Activated CD4-positive, CD25-positive, alpha-beta regulatory T cell (primary cell): Measurements from ENCODE around the gene LETM1.

Experiments
- DNase-seq, 4 experiments: peaks; one replicate each; lab custom pipeline; 2025; lab: John Stamatoyannopoulos, UW

The LETM1 gene

DNA sequence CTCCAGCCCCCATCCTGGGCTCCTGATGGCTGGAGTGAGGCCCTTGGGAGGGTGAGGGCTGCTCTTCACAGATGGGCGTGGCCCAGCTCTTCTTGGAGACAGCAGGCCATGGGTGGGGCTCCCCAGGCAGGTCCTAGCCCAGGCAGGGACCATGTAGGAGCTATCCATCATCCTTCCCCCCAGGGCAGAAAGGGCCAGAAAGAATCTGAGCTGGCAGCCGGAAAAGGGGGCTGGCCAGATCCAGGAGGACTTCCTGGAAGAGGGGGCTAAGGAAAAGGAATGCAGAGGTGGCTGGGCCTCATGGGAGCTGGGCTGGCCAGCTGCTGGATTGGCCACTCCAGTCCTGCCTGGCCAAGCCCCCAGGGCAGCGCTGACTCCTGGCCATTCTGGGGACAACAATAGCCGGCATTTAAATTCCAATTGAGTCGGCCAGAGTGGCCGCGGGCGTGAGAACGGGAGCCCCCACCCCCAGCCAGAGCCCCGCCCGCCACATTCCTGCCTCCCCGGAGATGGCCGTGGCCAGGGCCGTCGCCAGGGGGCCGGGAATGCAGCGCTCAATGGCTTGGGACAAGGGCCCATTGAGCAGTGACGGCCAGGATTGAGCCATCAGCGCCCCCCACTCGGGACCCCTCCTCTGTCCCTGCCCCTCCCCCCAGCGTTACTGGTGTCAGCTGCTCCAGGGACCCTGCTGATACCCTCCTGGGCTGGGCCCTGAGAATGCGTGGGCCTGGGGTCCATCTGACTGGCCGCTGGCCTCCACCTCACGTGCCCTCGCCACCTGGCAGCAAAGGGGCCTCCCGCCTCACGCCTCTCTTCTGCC lies 77.9 kb downstream of the LETM1 start:
- DNase-seq, result no peak

DNA sequence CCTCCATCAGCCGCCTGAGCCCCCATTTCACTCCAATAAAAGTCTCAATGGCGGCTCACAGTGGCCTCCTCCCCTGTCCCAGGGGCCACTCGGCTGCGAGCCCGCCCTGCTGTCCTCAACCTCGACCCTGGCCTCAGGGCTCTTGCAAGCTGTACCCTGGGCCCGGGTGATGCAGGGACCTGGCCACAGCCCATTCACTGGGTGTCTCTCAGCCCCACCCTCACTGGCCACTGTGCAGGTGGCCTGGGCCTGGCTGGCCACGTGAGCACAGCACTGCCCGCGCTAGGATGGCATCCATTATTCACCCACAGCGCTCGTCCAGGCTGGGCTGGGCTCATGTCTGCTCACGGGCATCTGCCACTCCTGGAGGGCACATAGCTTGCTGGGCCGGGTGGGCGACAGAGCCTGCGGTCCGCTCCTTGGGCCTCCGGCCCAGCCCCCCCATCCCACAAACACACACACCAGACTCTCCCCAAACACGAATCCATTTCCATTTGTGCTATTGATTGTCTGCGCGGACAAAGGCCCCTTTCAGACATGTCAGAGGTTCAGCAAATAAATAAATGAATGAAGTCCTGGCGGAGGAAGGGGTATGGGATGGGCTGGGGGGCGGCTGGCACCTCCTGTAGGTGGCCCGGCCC lies 79.3 kb downstream of the LETM1 start:
- DNase-seq, result no peak

DNA sequence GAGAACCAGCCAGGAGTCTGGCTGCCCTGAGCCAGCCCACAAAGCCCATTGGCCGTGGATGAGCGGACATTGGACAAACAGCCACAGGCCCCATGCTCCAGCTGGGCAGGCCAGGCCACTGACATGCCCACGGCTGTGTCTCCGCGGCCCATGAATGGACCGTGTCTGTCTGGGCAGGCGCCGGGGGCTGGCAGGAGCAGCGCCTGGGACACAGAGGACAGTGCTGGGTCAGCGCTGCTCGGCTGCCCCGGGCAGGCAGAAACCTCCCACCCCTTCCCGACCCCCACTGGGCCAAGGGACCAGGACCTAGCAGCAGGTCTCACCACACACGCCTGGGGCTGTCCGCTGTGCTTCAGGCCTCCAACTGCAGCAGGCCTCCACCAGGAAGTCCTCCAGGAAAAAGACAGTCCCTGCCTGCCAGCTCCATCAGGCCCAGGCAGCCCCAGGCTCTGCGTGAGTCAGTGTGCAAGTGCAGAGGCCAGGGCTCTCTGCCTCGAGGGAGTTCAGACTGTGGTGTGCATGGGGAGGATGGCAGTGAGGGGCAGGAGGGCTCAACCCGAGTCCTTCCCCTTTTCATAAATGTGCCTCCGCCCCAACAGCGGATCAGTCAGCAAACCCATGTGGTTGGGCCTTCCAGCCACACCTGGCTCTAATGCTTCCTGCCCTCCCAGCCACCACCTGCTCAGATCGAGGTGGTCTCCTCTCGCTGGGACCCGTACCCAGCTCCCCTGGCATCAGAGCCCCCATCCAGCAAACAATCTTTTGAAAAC lies 80.0 kb downstream of the LETM1 start:
- DNase-seq, result no peak

DNA sequence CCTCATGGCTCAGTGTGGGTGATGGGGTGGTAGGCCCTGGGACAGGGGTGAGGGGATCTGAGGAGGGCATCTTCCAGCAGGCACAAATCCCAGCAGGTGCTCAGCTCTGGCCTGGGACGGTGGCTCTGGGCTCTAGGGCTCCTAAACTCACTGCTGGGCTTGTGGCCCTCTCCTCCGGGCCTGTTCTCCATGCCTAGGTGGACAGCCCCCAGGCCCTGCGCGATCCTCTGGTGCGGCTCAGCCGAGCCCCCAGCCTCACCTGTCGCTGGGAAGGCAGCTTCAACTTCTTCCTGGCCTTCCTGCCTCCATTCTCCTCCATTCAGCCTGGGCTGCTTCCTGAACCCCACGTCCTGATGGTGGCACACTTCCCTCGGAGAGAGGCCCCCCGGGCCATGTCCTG lies 82.2 kb downstream of the LETM1 start:
- no peak for DNase-seq

DNA sequence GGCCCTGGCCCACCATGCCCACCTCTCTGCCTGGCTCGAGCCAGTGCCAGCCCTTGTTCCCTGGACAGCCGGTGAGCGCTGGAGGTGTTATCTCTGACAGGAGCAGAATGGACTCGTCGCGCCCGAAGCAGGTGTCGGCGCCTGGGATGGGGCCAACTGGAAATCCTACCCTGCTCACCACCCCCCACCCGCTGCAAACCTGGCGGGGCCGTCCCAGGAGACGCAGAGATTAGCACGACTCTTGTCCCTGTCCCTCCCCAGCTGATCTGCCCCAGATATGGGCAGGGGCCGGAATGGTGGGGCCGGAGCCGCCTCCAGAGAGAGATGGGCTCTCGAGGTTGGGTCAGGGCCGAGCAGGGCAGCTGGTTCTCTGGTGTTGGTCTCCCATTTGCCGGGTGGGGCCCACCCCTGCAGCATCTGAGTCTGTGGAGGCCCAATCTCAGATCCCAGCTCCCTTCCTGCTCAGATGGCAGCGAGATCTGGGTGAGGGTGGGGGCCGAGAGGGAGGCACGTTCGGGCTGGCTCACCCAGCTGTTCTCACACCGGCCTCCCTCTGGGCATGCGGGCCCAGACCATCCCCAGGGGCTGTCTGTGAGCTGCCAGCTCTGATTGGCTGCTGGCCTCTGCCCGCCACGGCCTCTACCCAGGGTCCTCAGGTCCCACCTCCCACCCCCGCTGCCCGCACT lies 83.0 kb downstream of the LETM1 start:
- DNase-seq, result no peak

DNA sequence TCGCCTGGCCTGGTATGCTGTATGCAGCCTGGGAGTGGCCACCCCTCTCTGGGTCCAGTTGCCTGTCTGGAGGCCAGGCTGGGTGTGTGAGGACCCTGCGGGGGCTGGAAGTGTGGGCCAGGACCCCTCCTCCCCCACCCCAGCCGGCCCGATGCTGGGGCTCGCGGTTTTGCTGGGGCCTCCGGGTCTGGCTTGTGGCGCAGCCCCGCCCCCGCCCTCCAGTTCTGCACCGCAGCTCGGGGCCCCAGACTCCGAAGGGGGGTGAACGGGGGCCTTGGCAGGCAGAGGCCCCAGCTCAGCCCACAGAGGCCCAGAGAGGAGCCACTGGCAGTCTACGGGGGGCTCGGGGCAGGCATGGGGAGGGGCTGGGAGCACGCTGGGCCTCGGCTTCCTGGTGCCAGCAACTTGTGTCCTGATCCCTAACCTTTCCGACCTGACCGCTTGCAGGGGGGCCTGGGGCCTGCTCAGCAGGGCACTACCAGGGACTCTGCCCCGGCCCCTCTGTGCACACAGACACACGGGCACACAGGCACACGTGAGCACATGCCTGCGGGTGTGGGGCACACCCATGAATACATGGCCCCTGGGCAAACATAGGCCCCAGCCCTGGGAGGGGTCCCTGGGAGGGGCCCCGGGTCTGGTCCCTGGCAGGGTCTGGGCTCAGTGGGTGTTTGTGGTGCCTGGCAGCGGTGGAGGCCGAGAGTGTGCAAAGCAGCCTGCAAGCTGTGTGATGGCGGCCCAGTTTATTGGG lies 84.2 kb downstream of the LETM1 start:
- no peak for DNase-seq

DNA sequence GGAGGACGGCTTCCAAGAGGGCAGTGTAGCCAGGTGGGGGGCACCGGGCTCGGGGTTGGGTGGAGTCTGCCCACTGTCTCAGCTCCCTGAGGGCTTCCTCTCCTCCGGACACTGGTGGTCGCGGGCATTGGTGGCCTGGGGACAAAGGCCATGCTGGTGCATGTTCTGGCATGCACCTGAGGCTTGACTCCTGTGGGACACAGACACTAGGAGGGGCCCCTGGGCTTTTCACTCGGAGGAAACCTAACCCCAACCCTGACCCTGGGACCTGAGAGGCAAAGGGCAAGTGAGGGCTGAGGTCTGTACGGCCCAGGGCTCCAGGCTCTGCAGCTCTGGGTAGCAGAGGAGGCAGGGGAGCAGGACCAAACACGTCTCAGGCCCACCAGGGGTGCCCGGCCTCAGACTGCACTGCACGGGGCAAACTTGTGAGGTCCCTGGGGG lies 85.1 kb downstream of the LETM1 start:
- DNase-seq, result no peak

DNA sequence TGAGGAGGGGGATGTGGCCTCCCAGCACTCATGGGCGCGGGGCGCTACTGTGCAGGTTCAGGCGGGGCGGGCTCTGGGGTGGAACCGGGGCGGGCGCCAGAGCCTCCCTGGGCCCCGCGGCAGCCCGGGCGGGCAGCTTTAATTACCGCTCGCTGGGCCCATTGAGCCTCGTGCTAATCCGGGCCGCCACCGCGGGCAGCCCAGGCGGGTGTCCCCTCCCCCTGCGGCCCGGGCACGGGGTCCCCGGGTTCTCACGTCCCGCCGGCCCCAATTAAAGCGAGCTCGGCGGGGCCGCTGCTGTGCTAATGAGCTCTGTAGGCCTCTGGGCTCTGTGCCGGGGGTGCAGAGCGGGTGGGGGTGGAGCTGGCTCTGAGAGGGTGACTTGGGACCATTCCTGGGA lies 85.7 kb downstream of the LETM1 start:
- DNase-seq, result no peak

DNA sequence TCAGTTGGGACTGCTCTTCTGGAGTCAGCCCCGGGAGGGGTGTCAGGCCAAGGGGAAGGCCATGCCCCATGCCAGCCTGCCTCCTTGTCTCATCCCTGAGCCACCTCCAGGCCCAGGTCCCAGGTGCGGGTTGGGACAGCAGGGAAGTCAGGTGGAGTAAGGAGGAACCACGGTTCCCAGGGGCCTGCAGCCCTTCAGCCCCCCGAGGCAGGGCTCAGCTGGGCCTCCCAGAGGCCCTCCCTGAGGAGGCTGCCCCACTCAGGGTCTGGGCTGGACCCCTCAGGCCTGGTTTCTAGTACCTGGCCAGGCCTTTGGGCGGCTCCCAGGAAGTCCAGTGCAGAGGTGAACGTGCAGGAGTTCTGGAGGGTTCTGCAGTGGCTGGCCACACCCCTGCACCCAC lies 86.3 kb downstream of the LETM1 start:
- DNase-seq, result no peak

DNA sequence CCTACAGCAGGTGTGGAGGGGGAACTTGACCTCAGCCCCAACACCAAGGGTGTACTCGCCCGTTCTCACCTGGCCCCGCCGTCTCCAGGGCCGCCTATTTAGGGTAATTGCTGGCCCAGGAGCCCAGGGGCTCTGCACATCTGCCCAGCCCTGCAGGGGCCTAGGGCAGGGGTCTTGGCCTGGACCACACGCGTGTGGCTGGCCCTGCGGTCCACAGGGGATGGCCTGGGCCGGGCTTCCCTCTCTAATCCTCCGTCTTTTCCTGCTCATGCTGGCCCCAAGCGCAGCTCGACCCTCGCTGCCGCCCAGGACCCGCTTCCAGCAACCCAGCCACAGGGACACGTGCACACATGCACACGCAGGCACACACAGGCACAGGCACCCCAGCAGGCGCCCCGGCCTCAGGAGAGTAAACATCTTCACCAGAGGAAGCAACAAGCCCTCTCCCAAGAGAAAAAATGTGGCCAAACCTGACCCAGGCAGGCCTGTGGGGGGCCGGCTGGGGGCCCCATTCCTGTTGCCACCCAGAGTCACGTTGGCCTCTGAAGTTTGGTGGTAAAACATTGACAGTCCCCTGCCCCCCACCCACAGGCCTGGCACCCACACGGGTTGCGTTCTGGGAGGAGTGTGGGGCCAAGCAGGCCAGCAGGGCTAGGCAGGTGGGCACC lies 87.5 kb downstream of the LETM1 start:
- no peak for DNase-seq

DNA sequence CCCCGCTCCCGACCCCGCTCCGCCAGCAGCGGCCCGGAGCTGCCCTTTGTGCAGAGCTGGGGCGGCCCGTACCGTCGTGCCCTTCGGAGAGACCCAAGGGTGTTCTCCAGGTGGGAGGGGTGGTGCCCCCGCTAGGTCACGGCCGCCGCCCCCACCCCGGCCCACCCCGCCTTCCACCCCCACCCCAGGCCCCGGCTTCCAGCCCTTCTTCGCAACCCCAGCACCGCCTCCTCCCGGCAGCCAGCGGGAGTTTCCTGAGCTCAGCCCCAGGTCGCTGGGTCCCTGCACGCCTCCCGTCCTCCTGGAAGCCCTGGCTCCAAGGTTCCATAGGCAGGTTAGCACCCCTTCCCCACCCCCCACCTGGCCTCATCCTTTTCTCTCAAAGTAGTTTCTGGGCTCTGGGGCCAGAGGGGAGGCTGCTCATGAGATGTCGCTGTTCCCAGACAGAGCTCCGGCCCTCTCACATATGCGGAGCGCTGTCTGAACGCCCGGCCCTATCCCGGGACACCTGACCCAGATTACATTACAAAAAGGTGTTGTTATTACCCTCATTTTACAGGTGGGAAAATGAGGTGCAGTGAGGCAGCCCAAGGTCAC lies 88.1 kb downstream of the LETM1 start:
- DNase-seq, result no peak

DNA sequence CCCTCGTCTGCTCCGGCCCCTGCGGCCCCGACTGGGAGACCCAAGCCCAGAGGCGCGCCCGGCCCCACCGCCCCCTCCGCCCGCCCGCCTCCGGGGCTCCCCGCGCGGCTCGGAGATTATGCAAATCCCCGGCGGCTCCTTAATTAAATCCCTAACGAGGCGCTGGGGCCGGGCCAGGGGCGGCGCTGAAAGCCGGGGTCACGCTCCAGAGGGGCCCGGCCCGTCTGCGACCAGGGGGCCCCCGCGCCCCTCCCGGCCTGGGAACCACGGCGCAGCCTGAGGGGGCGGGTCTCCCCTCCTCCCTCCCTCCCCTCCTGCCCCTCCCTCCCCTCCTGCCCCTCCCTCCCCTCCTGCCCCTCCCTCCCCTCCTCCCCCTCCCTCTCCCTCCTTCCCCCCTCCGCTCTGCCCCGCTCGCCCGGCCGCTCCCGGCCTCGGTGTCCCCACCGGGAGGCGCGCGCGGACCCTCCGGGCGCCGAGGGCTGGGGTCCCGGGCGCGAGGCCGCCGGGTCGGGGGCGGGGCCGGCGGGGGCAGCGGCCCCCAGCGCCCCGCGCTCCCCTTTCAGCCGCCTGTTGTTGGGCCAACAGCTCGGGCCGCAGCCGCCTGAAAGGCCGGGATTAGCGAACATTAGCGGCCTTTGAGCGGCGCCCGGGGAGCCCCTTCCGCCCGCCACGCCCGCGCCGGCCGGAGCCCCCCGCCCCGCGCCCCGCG lies 88.7 kb downstream of the LETM1 start:
- DNase-seq, result no peak

DNA sequence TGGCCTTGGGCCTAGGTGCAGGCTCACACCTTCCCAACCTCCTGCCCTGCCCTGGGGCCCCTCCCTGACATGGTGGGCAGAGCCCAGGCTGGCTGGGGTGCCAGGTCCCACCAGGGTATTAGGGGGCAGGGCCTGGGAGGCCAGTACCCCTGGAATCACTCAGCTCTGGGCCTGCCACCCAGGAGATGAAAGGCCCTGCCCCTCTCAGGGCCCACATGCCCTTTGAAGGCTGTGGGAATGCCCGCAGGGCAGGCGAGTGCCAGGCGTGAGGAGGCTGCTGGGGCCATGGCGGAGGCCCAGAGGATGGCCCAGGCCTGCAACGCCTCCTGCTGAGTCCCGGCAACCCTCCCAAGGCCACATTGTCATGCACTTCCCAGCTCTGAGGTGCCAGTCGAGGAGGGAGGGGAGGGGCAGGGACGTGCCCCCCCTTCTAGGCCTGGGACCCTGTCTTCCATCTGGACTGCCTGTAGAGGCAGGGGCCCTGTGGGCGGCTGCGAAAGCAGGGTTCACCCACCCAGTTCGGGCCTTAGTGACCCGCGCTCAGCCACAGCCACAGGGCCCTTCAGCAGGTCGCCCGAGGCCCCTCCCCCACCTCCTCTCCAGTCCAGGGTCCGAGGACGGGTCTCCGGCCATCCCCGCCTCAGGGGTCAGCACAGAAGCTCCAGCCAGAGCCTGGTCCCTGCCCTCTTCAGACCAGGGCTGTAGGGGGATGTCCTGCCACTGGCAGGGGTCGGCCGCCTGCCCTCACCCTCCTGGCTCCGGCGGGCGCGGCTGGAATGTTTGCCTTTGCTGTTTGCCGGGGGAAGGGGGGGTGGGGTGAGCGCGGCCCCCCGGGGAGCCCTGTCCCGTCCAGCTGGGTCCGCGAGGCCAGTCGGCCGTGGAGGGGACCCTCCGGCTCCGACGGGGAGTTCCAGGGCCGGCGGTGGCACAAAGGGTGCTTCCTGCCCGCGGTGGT lies 89.6 kb downstream of the LETM1 start:
- DNase-seq, result no peak

DNA sequence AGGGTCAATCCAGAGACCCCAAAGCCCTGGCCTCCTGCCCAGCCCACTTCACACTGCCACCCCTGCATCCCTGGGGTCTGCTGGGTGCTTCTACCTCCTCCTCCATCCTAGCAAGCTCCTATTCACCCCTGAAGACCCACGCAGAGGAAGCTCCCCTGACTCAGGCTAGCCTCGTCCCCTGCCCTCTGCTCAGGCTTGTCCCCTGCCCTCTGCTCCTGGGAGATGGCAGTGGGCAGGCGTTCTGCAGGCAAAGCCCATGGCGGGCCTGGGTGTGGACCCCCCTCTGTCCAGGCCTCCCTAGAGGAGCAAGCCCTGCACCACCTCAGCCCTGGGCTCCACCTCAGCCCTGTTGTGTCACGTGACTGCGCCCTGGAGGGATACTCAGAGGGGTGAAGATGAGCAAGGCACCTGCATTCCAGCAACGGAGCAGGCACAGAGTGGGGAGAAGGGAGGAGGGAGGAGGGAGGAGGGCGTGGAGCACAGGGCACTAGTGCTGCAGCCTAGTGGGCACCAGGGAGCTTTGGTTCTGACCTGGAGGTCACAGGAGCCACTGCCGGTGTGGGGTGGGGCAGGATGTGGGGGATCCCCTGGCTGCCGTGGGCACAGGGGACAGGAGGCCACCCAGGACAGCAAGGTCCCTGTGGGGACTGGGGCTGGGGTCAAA lies 90.4 kb downstream of the LETM1 start:
- DNase-seq, result no peak

DNA sequence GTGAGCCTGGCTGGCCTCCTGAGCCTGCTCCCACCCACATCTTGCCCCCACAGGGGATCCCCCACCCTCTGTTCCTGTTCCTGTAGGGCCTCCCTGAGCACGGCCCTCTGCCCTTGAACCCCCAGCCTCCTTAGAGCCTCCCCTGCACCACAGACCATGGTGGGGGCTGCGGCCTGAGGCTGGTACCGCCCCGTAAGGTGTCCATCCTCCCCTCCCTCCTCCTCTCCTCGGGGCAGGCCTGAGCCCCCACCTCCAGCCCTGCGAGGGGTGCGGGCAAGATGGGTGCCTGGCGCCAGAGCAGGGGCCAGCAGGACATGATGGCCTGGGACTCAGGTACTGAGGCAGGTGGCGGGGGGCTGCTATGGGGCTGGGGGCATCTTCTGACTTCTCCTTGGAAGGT lies 91.3 kb downstream of the LETM1 start:
- DNase-seq, result no peak

DNA sequence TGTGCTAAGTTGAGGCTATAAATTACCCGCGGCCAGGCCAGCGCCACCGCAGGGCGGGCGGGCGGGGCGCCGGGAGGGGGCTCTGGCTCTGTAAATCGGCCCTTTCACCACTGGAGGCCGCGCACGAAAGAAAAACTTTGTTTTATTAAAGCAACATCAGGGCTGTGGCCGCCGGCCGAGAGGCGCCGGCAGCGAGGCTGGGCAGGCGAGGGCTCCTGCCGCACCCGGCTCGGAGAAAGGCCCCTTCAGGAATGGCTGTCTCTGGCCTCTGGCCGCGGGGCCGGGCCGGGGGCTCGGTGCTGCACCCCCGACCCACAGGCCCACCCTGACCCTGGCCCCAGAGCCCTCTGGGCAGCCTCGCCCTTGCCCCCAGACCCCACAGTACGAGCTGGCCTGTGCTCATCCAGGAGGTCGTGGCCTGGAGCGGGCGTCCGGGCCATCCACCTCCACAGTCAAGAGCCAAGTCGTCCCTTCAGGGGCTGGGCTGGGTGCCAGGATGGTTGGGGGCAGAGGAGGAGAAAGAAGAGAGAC lies 92.3 kb downstream of the LETM1 start:
- DNase-seq, result no peak

DNA sequence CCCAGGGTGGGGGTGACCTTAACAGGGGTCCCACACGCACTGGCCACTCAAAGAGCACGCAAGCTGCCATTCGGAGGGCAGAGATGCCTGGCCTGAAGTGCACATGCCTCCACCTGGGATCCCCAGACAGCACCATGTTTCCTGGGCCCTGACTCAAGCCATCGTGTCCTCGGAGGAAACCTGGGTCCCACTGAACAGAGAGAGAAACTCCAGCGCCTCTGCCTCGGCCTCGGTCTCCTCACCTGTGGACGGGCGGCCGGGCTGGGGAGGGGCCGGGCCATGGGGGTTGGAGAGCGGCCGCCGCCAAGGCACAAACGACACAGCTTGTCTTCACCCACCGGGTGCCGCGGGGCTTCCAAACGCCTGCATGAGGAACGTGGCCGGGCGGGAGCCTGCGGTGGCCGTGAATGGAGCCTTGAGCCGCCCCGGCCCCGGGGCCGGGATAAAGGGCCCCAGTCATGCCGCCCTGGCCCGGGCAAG lies 92.8 kb downstream of the LETM1 start:
- no peak for DNase-seq
